IPS-15b (cell line): ENCODE results near the gene SMURF2.

Source experiments
- H3K27me3 ChIP-seq: one replicate; pipeline ENCODE4 v1.6.1; 2013; ENCODE audit warnings: low read length; ENCODE audit not compliant: control insufficient read depth, insufficient read depth
- H3K36me3 ChIP-seq: one replicate; pipeline ENCODE4 v1.6.1; 2013; ENCODE audit warnings: low read length; ENCODE audit not compliant: control insufficient read depth, insufficient read depth
- H3K4me1 ChIP-seq: one replicate; pipeline ENCODE4 v1.6.1; 2013; ENCODE audit warnings: mild to moderate bottlenecking, low read length; ENCODE audit not compliant: control insufficient read depth, insufficient read depth
- H3K4me3 ChIP-seq: one replicate; pipeline ENCODE4 v1.5.1; 2013; ENCODE audit warnings: low read depth, low read length
- H3K9ac ChIP-seq: one replicate; pipeline ENCODE4 v1.6.1; 2013; ENCODE audit warnings: low read depth, mild to moderate bottlenecking, low read length
- H3K9me3 ChIP-seq: one replicate; pipeline ENCODE4 v1.6.1; 2013; ENCODE audit warnings: mild to moderate bottlenecking, low read length; ENCODE audit not compliant: control insufficient read depth, insufficient read depth

The SMURF2 gene

DNA sequence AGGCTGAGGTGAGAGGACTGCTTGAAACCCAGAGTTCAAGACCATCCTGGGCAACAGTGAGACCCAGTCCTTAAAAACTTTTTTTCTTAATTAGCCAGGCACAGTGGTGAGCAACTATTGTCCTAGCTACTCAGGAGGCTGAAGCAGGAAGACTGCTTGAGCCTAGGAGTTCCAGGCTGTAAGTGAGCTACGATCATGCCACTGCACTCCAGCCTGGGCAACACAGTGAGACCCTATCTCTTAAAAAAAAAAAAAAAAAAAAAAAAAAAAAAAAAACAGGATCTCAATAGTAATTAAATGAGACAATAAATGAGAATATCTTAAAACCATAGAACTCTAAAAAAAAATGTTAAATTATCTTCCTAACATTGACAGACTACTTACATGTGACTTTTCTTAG, 14.3 kb downstream of the SMURF2 start:
- Histone ChIP-seq H3K4me1 (peaks cover 2% of the 10 kb centered on the region), H3K36me3 (no peaks in the 10 kb centered on the region)

DNA sequence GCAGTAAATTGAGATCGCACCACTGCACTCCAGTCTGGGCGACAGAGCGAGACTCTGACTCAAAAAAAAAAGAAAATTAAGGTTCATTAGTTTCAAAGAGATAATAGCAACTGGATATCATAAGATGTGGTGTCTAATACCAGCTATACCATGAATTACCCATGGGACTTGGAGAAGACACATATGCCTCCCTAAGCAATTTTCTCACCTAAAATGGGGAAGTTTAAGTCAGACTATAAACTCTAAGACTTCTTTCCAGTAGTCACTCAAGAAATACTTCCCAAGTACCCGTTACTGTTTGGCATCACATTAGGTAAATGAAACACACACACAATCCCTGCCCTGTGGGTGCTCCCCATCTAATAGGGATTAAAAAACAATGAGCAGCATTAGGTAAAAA, 22.6 kb downstream of the SMURF2 start:
- no peak overlapping the region for H3K9ac ChIP-seq
- no peaks in the 10 kb centered on the region for H3K27me3 ChIP-seq
- H3K9me3 ChIP-seq = no peaks in the 10 kb centered on the region
- no peaks in the 10 kb centered on the region for H3K36me3 ChIP-seq
- no peak overlapping the region for H3K4me3 ChIP-seq
- no peaks in the 10 kb centered on the region for H3K4me1 ChIP-seq

More for the DNA sequence above, 14.3 kb downstream of the SMURF2 start:
- Histone ChIP-seq H3K4me3 (no peak overlapping the region), H3K27me3 (no peaks in the 10 kb centered on the region), H3K9ac (no peak overlapping the region), H3K9me3 (no peaks in the 10 kb centered on the region)

DNA sequence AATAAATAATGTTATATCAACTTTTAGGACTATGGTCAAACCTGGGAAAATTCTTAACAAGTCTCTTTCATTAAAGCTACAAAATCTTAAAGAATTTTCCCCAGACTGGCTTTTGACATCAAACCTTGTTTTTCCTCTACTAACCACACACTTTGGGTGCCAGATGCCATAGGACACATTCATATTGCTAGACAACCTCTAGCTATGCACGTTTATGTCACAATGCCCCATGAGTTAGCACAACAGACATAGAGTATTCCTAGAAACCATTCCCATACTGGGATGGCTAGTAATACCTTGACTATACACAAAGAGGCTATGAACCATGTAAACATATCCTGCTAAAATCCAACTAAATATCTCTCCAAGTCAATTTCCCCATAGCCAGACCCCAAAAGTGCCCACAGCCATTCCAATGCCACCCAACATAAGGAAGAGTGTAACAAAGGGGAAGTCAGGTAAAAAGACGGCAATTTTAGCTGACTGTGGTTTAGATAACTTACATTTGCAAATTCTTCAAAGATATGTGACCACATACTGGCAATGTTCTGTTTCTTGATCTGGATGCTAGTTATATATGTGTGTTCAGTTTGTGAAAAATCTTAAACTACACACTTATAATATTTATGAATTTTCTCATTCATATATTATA, 23.4 kb downstream of the SMURF2 start:
- no peak overlapping the region for H3K9ac ChIP-seq
- no peaks in the 10 kb centered on the region for H3K36me3 ChIP-seq
- H3K4me1 ChIP-seq = no peaks in the 10 kb centered on the region
- no peak overlapping the region for H3K4me3 ChIP-seq
- H3K9me3 ChIP-seq = no peaks in the 10 kb centered on the region
- no peaks in the 10 kb centered on the region for H3K27me3 ChIP-seq

DNA sequence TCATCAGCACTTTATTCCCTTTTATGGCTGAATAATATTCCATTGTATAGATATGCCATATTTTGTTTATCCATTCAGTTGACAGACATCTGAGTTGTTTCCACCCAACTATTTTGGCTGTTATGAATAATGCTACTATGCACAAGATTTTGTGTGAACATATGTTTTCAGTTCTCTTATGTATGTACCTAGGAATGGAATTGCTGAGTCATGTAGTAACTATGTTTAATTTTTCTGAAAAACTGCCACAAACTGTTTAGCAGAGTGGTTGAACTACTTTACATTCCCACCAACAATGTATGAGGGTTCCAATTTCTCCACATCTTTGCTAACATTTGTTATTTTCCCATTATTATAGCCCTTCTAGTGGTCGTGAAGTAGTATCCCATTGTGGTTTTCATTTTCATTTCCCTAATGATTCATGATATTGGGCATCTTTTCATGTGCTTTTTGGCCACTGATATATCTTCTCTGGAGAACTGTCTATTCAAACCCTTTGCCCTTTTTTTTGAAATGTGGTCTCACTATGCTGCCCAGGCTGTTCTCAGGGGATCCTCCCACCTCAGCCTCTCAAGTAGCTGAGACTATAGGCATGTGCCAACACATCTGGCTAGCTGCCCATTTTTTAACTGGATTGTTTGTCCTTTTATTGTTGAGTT, 26.3 kb downstream of the SMURF2 start:
- Histone ChIP-seq H3K9ac (no peak overlapping the region), H3K27me3 (no peaks in the 10 kb centered on the region), H3K4me1 (no peaks in the 10 kb centered on the region), H3K9me3 (no peaks in the 10 kb centered on the region), H3K36me3 (no peaks in the 10 kb centered on the region), H3K4me3 (no peak overlapping the region)

DNA sequence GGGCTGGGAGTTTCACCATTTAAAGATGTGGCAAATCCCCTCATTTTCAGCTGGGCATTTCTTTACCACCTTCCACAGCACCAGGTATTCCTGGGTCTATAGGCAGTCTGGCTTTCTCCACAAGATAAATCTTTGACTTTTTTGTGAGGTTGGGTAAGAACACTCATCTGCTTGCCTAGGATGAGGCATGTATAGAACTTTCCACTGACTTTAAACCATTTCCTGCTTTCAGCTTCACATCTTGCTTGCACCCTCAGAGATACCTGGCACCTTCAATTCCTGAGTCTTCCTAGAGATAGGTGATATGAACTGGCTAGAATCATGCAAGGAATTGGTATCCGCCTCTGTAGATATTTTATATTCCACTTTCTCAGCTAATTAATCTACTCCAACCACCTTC, 27.9 kb downstream of the SMURF2 start:
- Histone ChIP-seq H3K27me3 (no peaks in the 10 kb centered on the region), H3K9ac (no peak overlapping the region), H3K9me3 (no peaks in the 10 kb centered on the region), H3K36me3 (no peaks in the 10 kb centered on the region), H3K4me3 (no peak overlapping the region), H3K4me1 (no peaks in the 10 kb centered on the region)

DNA sequence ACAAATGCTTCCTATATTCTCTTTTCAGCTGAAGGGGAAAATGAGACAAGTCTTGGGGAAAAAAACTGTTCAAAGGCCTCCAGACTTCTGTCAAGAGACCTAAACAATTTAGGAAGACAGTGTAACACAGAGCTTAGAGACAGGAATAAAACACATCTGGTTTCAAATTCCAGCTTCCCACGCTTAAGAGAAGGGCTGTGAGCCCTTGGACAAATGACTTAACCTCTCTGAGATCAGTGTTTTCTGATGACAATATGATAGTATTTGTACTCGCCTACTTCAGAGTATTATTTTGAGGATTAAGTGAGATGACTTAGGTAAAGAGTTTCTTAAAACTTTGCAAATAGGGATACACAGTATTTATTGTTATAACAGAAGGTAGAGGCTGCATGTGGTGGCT, 29.5 kb downstream of the SMURF2 start:
- Histone ChIP-seq H3K36me3 (no peaks in the 10 kb centered on the region), H3K4me1 (no peaks in the 10 kb centered on the region)

DNA sequence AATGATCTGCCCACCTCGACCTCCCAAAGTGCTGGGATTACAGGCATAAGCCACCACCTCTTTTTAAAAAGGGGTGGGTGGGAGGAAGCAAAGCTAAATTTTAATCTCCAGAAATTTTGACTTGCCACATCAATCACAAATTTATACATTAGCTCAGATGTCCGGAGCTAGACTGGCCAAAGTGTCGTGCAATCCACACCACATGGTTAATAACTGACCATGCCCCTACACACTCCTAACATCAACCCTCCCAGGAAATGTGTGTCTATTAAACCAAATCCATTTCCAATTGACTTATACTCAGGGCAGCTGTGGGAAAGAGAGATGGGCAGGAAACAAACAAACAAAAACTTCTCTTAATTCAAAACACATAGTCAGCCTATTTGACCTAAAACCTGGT, 29.9 kb downstream of the SMURF2 start:
- no peaks in the 10 kb centered on the region for H3K36me3 ChIP-seq
- H3K9me3 ChIP-seq = no peaks in the 10 kb centered on the region
- H3K27me3 ChIP-seq = no peaks in the 10 kb centered on the region
- H3K9ac ChIP-seq = no peak overlapping the region
- H3K4me3 ChIP-seq = no peak overlapping the region
- no peaks in the 10 kb centered on the region for H3K4me1 ChIP-seq

More for the DNA sequence above, 29.5 kb downstream of the SMURF2 start:
- H3K4me3 ChIP-seq = no peak overlapping the region
- no peaks in the 10 kb centered on the region for H3K9me3 ChIP-seq
- no peak overlapping the region for H3K9ac ChIP-seq
- H3K27me3 ChIP-seq = no peaks in the 10 kb centered on the region

DNA sequence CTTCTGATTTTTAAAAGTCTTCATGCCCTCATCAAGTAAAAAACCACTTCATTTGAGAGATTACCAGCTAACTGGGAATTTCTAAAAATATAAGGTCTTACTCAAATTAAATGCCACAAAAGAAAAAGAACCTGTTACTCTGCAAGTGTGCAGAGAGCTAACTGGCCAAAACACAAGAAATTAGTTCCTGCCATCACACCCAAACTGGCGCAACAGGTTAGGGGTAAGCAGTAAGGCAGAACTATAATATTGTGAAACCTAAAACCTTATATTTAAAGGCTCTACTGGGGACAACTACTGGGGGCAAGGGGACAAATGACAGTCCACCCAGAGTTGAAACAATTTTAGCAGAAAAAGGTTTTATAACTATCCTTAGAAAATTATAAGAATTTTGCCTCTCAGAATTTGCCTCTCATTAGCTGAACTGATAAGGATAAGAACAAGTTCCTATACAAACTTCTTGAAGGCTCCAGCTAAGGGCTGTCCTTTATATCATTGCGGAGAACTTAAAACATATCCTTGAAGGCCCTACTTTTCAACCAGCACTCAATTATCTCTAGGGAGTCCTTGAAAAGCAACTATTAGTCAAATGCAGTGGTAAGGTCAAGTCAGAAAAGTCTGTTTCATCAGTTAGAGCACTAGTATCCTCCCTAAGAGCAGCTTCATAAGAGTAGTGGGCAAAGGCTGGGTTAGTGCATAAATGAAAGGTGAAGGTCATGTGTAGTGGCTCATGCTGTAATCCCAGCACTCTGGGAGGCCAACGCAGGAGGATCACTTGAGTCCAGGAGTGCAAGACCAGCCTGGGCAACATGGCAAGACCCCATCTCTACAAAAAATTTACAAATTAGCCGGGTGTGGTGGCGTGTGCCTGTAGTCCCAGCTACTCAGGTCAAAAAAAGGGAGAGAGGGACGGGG, 31.5 kb downstream of the SMURF2 start:
- no peaks in the 10 kb centered on the region for H3K4me1 ChIP-seq
- H3K9me3 ChIP-seq = no peaks in the 10 kb centered on the region
- no peak overlapping the region for H3K4me3 ChIP-seq
- H3K27me3 ChIP-seq = no peaks in the 10 kb centered on the region
- H3K9ac ChIP-seq = no peak overlapping the region
- no peaks in the 10 kb centered on the region for H3K36me3 ChIP-seq

DNA sequence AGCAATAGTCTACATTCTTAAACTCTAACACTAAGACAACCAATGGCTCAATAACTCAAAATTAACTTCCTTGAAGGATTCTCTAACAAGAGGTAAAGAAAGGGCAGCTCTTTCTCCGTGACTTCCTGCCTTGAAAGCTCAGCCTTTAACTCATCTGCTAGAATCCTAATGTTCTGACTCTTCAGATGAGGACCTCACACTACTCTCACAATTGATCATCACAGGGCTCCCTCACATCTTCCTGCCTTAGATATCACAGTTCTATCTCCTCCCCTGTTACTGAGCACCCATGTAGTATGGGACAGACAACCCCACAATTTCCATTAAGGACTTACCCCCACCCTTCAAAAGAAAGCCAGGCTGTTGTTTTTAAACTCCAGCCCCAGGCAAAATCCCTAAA, 33.5 kb downstream of the SMURF2 start:
- H3K36me3 ChIP-seq = no peaks in the 10 kb centered on the region
- no peaks in the 10 kb centered on the region for H3K4me1 ChIP-seq

DNA sequence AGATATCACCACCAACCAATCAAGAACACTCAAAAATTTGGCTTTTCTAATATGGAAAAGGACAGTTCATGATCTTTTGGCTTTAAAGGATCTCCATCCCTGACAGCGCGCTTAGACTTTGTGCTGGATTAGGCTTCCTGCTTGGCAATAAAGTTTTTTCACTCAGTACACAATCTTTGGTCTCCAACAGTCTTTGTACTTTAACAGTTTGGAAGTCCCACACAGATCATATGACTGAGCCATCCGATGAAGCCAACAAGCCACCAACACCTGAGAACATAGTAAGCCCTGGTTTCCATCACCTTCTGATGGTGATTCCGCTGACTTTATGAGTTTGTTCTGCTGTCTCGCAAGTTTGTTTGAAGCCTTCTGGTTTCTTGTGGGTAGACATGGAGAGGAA, 34.3 kb downstream of the SMURF2 start:
- Histone ChIP-seq H3K4me3 (no peak overlapping the region), H3K4me1 (no peaks in the 10 kb centered on the region), H3K27me3 (no peaks in the 10 kb centered on the region), H3K36me3 (no peaks in the 10 kb centered on the region), H3K9ac (no peak overlapping the region), H3K9me3 (no peaks in the 10 kb centered on the region)

More for the DNA sequence above, 33.5 kb downstream of the SMURF2 start:
- no peaks in the 10 kb centered on the region for H3K27me3 ChIP-seq
- no peak overlapping the region for H3K9ac ChIP-seq
- H3K4me3 ChIP-seq = no peak overlapping the region
- H3K9me3 ChIP-seq = no peaks in the 10 kb centered on the region

DNA sequence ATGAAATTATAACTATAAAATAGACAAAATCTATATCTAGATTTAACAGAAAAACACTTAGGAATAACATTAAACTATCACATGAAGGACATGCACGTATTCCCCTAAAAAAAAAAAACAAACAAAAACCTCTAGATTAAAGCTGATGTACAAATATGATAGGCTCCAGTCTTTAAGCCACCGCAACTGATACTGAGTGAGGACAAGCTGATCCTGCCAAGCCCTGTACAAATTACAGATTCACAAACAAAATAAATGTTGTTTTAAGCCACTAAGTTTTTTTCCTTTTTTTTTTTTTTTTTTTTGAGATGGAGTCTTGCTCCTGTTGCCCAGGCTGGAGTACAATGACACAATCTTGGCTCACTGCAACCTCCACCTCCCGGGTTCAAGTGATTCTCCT, 35.3 kb downstream of the SMURF2 start:
- H3K27me3 ChIP-seq = no peaks in the 10 kb centered on the region
- H3K9ac ChIP-seq = no peak overlapping the region
- H3K4me3 ChIP-seq = no peak overlapping the region
- no peaks in the 10 kb centered on the region for H3K36me3 ChIP-seq
- H3K4me1 ChIP-seq = no peaks in the 10 kb centered on the region
- no peaks in the 10 kb centered on the region for H3K9me3 ChIP-seq
